ENCODE results near the gene EYS. TPM values are rescaled to one million over a fixed set of nuclear protein-coding genes. Genes with fewer than 3 reads are reported as not detected.

Gene EYS
- total and polyA plus RNA-seq, 2 of the 13 experiments (the other 11 are each of a cell fraction or from before 2014, with no cell fraction given), result 0.04 to 0.07 TPM

DNA sequence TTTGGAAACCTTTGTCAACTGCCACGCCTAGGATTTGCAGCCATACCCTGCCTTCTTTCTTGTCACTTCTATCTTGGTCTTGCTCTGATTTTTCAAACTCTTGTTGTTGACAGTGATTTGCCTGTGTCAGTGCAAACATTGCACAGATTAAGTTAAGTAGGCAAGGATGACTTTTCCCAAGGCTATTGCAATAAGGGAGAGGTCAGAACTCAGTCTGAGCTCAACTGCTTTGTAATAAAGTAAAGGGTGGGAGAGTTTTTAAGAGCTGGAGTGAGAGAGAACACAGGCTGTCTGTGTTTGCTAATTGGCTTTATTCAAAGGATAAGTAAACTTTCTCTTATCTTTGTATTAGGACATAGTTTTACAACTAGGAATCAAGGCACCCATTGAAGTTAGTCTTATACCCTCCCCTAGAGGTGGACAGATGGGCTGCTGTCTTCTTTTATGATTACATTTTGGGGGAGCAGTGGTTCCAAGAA is 1622.8 kb downstream of the EYS start (continued):
- no peak for TF ChIP-seq PHB2 (IDR thresholded peaks at IDR 0.05; ENCODE audit: partially characterized antibody)
- TF ChIP-seq ISL2 (CRISPR knock-in tag; IDR thresholded peaks at IDR 0.05), result peak; percentile 86
- no peak for TF ChIP-seq RNF2 (conservative IDR thresholded peaks at IDR 0.05; ENCODE audit: low read depth)
- TF ChIP-seq, protein P1, sequence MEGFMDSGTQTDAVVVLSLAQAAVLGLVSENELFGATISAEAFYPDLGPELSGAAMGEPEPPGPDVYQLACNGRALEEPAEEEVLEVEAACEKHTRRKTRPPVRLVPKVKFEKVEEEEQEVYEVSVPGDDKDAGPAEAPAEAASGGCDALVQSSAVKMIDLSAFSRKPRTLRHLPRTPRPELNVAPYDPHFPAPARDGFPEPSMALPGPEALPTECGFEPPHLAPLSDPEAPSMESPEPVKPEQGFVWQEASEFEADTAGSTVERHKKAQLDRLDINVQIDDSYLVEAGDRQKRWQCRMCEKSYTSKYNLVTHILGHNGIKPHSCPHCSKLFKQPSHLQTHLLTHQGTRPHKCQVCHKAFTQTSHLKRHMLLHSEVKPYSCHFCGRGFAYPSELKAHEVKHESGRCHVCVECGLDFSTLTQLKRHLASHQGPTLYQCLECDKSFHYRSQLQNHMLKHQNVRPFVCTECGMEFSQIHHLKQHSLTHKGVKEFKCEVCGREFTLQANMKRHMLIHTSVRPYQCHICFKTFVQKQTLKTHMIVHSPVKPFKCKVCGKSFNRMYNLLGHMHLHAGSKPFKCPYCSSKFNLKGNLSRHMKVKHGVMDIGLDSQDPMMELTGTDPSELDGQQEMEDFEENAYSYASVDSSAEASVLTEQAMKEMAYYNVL (CRISPR knock-in tag; IDR thresholded peaks at IDR 0.05; ENCODE audit: borderline replicate concordance), result no peak
- no peak for TF ChIP-seq ZBTB21 (CRISPR knock-in tag; IDR thresholded peaks at IDR 0.05)
- TF ChIP-seq ZNF747 (CRISPR knock-in tag; IDR thresholded peaks at IDR 0.05; ENCODE audit: borderline replicate concordance), result no peak
- TF ChIP-seq TEAD2 (CRISPR knock-in tag; IDR thresholded peaks at IDR 0.05), result no peak
- TF ChIP-seq, protein P2, sequence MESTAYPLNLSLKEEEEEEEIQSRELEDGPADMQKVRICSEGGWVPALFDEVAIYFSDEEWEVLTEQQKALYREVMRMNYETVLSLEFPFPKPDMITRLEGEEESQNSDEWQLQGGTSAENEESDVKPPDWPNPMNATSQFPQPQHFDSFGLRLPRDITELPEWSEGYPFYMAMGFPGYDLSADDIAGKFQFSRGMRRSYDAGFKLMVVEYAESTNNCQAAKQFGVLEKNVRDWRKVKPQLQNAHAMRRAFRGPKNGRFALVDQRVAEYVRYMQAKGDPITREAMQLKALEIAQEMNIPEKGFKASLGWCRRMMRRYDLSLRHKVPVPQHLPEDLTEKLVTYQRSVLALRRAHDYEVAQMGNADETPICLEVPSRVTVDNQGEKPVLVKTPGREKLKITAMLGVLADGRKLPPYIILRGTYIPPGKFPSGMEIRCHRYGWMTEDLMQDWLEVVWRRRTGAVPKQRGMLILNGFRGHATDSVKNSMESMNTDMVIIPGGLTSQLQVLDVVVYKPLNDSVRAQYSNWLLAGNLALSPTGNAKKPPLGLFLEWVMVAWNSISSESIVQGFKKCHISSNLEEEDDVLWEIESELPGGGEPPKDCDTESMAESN (CRISPR knock-in tag; conservative IDR thresholded peaks at IDR 0.05), result no peak
- TF ChIP-seq, protein P3, sequence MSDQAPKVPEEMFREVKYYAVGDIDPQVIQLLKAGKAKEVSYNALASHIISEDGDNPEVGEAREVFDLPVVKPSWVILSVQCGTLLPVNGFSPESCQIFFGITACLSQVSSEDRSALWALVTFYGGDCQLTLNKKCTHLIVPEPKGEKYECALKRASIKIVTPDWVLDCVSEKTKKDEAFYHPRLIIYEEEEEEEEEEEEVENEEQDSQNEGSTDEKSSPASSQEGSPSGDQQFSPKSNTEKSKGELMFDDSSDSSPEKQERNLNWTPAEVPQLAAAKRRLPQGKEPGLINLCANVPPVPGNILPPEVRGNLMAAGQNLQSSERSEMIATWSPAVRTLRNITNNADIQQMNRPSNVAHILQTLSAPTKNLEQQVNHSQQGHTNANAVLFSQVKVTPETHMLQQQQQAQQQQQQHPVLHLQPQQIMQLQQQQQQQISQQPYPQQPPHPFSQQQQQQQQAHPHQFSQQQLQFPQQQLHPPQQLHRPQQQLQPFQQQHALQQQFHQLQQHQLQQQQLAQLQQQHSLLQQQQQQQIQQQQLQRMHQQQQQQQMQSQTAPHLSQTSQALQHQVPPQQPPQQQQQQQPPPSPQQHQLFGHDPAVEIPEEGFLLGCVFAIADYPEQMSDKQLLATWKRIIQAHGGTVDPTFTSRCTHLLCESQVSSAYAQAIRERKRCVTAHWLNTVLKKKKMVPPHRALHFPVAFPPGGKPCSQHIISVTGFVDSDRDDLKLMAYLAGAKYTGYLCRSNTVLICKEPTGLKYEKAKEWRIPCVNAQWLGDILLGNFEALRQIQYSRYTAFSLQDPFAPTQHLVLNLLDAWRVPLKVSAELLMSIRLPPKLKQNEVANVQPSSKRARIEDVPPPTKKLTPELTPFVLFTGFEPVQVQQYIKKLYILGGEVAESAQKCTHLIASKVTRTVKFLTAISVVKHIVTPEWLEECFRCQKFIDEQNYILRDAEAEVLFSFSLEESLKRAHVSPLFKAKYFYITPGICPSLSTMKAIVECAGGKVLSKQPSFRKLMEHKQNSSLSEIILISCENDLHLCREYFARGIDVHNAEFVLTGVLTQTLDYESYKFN (CRISPR knock-in tag; conservative IDR thresholded peaks at IDR 0.05), result peak; percentile 48
- no peak for TF ChIP-seq SAP130 (CRISPR knock-in tag; IDR thresholded peaks at IDR 0.05; ENCODE audit: low read depth)
- no peak for TF ChIP-seq ARID2 (CRISPR knock-in tag; IDR thresholded peaks at IDR 0.05; ENCODE audit: borderline replicate concordance)
- no peak for TF ChIP-seq ZNF766 (CRISPR knock-in tag; IDR thresholded peaks at IDR 0.05; ENCODE audit: borderline replicate concordance)
- TF ChIP-seq SIX1 (CRISPR knock-in tag; IDR thresholded peaks at IDR 0.05; ENCODE audit: borderline replicate concordance), result no peak
- TF ChIP-seq SCMH1 (CRISPR knock-in tag; IDR thresholded peaks at IDR 0.05; ENCODE audit: borderline replicate concordance), result no peak
- TF ChIP-seq SKI (IDR thresholded peaks at IDR 0.05; ENCODE audit: partially characterized antibody), result peak; percentile 43
- no peak for TF ChIP-seq LCORL (IDR thresholded peaks at IDR 0.05)
- TF ChIP-seq LCORL (CRISPR knock-in tag; IDR thresholded peaks at IDR 0.05), result no peak
- TF ChIP-seq RCOR2 (CRISPR knock-in tag; IDR thresholded peaks at IDR 0.05), result peak; percentile 67; the same call in 1 of the 2 replicates
- no peak for TF ChIP-seq ZNF432 (CRISPR knock-in tag; IDR thresholded peaks at IDR 0.05; ENCODE audit: borderline replicate concordance)
- TF ChIP-seq FOXJ3 (CRISPR knock-in tag; IDR thresholded peaks at IDR 0.05; ENCODE audit: borderline replicate concordance), result peak; percentile 89; the same call in 1 of the 2 replicates
- TF ChIP-seq ZNF44 (CRISPR knock-in tag; IDR thresholded peaks at IDR 0.05), result no peak
- TF ChIP-seq, protein P4, sequence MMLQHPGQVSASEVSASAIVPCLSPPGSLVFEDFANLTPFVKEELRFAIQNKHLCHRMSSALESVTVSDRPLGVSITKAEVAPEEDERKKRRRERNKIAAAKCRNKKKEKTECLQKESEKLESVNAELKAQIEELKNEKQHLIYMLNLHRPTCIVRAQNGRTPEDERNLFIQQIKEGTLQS (CRISPR knock-in tag; IDR thresholded peaks at IDR 0.05), result no peak
- no peak for TF ChIP-seq HOXA7 (CRISPR knock-in tag; IDR thresholded peaks at IDR 0.05)
- TF ChIP-seq SMAD9 (CRISPR knock-in tag; IDR thresholded peaks at IDR 0.05), result no peak
- TF ChIP-seq NFKB2 (CRISPR knock-in tag; IDR thresholded peaks at IDR 0.05; ENCODE audit: borderline replicate concordance), result no peak
- TF ChIP-seq ZNF460 (CRISPR knock-in tag; IDR thresholded peaks at IDR 0.05; ENCODE audit: borderline replicate concordance), result no peak

Measured in HepG2 (cell line).